ENCODE measurements around the gene TAF12. TPM values are rescaled to one million over a fixed set of nuclear protein-coding genes. Genes with fewer than 3 reads are reported as not detected.
"Not testable (repeated sequence)": the region's sequence is repeated elsewhere in the genome, so short reads cannot be mapped to it uniquely, and the experiment has no call there.

TAF12 gene
- total RNA-seq, 6 donors from 2014 or later = 10.9 to 24.1 (median 19.6) TPM

DNA sequence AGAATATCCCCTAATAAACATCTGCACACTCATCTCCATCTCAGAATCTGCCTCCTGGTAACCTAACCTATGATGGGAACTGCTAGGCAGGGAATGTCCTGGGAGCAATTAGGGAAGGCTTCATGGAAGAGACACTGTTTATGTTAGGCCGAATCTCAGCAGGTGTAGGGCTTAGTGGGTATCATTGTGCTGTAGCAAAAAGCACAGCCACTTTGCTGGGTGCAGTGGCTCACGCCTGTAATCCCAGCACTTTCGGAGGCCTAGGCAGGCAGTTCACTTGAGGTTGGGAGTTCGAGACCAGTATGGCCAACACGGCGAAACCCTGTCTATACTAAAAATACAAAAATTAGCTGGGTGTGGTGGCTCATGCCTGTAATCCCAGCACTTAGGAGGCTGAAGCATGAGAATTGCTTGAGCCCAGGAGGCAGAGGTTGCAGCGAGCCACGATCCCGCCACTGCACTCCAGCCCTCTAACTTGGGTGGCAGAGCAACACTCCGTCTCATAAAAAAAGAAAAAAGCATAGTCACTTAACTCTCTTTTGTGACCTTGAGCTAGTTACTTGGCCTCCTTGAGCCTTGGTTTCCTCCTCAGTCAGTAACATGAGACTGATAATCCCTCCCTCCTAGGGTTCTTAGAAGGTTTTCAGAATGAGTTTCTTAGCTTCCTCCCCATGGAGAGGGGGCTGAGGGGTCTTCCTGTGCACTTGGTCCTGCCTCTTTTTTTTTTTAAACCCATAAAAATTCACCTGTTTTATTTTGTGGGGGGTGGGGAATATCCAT is 47.3 kb downstream of the TAF12 start:
- WGBS, 2 donors = 97 to 98% methylated on average over 8 to 10 of the region's 10 CpGs
- no peak for ATAC-seq (ENCODE audit: low FRiP score in 2 of 2)

DNA sequence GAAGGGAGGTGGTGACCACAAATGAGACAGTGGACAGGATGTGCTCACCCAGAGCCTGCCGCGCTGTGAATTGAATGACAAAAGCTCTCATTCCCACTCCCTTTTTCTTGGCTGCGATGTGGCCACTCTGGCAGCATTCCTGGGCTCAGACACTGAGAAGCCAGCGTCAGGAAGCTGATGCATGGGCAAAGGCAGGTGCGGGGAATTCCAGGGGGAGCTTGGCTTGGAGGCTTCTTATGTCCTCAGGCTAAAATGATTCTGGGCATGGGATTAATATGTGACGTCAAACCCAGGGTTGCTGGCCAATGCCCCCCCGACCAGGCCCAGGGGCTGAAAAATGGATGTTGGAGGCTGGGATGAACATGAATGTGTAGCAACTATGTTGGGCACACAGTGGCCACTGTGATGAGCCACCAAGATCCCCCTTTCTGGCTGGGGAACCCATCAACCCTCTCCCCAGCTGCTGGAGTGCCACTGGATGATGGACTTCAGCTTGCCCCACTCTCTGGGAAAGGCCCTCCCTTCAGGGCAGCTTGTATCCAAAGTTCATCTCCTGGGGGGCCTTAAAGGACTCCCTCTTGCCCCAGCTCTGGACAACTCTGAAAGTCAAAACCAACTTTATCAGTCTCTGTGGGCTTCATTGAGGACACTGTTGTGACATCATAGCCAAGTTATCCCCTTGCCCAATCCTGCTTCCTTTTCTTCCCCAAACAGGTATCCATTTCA is 48.0 kb downstream of the TAF12 start:
- not testable (repeated sequence) for DNase-seq; H3K27ac ChIP-seq; ATAC-seq (ENCODE audit: low FRiP score in 2 of 2)

More for the DNA sequence above, 47.3 kb downstream of the TAF12 start:
- no peaks in the 10 kb centered on the region for H3K27me3 ChIP-seq
- TF ChIP-seq, protein P1, sequence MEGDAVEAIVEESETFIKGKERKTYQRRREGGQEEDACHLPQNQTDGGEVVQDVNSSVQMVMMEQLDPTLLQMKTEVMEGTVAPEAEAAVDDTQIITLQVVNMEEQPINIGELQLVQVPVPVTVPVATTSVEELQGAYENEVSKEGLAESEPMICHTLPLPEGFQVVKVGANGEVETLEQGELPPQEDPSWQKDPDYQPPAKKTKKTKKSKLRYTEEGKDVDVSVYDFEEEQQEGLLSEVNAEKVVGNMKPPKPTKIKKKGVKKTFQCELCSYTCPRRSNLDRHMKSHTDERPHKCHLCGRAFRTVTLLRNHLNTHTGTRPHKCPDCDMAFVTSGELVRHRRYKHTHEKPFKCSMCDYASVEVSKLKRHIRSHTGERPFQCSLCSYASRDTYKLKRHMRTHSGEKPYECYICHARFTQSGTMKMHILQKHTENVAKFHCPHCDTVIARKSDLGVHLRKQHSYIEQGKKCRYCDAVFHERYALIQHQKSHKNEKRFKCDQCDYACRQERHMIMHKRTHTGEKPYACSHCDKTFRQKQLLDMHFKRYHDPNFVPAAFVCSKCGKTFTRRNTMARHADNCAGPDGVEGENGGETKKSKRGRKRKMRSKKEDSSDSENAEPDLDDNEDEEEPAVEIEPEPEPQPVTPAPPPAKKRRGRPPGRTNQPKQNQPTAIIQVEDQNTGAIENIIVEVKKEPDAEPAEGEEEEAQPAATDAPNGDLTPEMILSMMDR (IDR thresholded peaks at IDR 0.05) = no peak
- TF ChIP-seq POLR2AphosphoS5 (IDR thresholded peaks at IDR 0.05) (no peak), EP300 (IDR thresholded peaks at IDR 0.05) (no peak), POLR2A (IDR thresholded peaks at IDR 0.05) (no peak)
- no peak overlapping the region for H3K4me3 ChIP-seq
- no peaks in the 10 kb centered on the region for H3K9me3 ChIP-seq
- DNase-seq = no peak
- H3K27ac ChIP-seq = no peak overlapping the region
- peaks cover 0 to 20% (median 13%) of the 10 kb centered on the region in 4 donors for H3K4me1 ChIP-seq
- peaks cover 0 to 4% (median 0%) of the 10 kb centered on the region in 4 donors for H3K36me3 ChIP-seq

DNA sequence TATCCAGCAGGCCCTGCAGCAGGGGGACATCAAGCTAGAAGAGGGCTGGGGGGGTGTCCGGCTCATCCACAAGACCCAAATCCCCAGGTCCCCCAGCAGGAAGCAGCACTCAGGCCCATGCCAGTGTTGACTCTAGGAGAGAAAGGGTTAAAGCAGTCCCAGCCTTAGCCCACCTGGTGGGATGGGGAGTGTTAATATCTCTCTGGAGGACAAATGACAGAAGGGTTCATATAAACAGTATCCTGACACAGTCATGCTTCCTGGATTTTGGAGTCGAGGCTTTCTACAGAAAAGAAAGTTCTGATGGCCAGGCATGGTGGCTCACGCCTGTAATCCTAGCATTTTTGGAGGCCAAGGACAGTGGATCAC is 48.9 kb downstream of the TAF12 start:
- DNase-seq; H3K27ac ChIP-seq; H3K4me3 ChIP-seq; H3K36me3 ChIP-seq; H3K27me3 ChIP-seq; ATAC-seq (ENCODE audit: low FRiP score in 2 of 2); H3K9me3 ChIP-seq: not testable (repeated sequence)
- peaks cover 0 to 20% (median 13%) of the 10 kb centered on the region in 4 donors for H3K4me1 ChIP-seq
- 79 to 91% methylated on average over 2 to 3 of the region's 3 CpGs for WGBS, 2 donors

More for the DNA sequence above, 48.0 kb downstream of the TAF12 start:
- H3K27me3 ChIP-seq, H3K36me3 ChIP-seq, H3K4me3 ChIP-seq, H3K9me3 ChIP-seq: not testable (repeated sequence)
- WGBS, 2 donors = 83 to 84% methylated on average over 5 to 7 of the region's 7 CpGs
- peaks cover 0 to 20% (median 13%) of the 10 kb centered on the region in 4 donors for H3K4me1 ChIP-seq

DNA sequence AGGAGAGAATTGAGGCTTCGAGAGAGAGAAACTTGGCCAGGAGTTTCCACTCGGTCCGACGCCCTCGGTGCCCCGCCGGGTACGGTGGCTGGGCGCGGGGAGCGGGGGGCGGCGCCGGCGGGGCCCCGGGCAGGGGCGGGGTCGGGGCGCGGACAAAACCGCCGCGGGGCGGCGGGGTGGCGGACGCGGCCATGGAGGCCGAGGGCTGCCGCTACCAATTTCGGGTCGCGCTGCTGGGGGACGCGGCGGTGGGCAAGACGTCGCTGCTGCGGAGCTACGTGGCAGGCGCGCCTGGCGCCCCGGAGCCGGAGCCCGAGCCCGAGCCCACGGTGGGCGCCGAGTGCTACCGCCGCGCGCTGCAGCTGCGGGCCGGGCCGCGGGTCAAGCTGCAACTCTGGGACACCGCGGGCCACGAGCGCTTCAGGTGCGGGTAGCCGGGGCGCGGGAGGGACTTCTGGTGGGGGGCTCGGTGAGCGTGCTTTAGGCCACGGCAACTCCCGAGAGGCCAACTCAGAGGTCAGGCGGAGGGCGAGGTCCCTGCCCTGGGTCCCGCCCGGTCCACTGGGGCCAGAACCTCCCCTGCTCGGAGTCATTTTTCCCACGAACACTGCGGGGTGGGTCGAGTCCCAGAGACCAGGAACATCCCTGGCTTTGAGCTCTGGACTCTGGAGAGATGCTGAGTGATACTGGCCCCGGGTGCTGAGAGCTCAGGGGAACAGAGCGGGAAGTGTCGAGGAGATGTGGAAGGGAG is 50.4 kb downstream of the TAF12 start:
- no peaks in the 10 kb centered on the region for H3K9me3 ChIP-seq
- H3K4me3 ChIP-seq = peak overlapping the region; percentile 37 to 70 (median 66)
- H3K4me1 ChIP-seq = peaks cover 0 to 20% (median 13%) of the 10 kb centered on the region in 4 donors
- DNase-seq (peak; percentile 24 to 90), ATAC-seq (ENCODE audit: low FRiP score in 2 of 2) (peak in 1 of 2 donors; percentile 90)
- TF ChIP-seq, protein P1 (IDR thresholded peaks at IDR 0.05) = no peak
- TF ChIP-seq POLR2AphosphoS5 (IDR thresholded peaks at IDR 0.05) (no peak), POLR2A (IDR thresholded peaks at IDR 0.05) (peak in 1 of 4 donors; percentile 61)
- 8 to 30% methylated on average over 5 to 46 of the region's 81 CpGs for WGBS, 2 donors
- peak overlapping the region in 3 of 4 donors; percentile 30 to 63 (median 42) for H3K27ac ChIP-seq
- no peaks in the 10 kb centered on the region for H3K27me3 ChIP-seq
- H3K36me3 ChIP-seq = no peaks in the 10 kb centered on the region

DNA sequence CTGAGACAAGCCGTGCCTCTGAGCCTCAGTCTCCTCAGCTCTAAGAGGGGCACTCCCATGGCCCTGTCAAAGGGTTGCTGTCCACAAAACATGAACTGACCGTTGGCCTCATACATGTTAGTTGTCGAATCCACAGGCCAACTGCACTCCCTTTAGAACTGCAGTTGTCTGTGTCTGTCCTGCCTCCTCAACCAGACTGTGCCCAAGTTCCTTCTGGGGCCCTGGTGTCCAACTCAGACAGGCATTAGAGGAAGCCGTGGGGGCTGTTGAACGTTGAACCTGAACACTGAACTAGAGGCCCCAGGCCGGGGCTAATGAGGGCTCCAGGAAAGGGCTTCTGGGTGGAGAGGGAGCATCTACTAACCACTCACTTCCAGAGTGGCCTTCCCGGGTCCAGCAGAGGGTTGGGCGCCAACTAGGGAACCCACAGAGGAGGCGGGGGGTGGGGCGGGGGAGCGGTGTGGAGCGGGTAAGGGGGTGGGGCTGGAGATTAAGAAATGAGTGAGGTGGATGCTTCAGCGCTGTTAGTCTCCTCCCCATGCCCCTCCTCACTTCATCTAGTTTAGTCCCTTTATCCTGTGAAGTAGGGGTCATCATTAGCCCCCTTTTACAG is 51.1 kb downstream of the TAF12 start, which contains the start of gene RAB42:
RAB42 (plus strand) TSS at position 558 of the 613 bp plus-strand sequence. CDS start 247 bp downstream, outside the sequence.
- 26 to 30% methylated on average over 9 to 13 of the region's 13 CpGs for WGBS, 2 donors
- Histone ChIP-seq H3K9me3 (no peaks in the 10 kb centered on the region), H3K4me3 (peak within 1 kb of the TSS; percentile 37 to 70 (median 66)), H3K27ac (peak within 1 kb of the TSS in 3 of 4 donors; percentile 30 to 63 (median 42)), H3K27me3 (no peaks in the 10 kb centered on the region), H3K36me3 (no peaks in the 10 kb centered on the region), H3K4me1 (peaks cover 0 to 20% (median 13%) of the 10 kb centered on the region in 4 donors)
- ATAC-seq (ENCODE audit: low FRiP score in 2 of 2) (peak; percentile 69 to 83), DNase-seq (peak in 1 of 2 donors; percentile 63)
- TF ChIP-seq POLR2AphosphoS5 (IDR thresholded peaks at IDR 0.05) (no peak), POLR2A (IDR thresholded peaks at IDR 0.05) (peak in 1 of 4 donors; percentile 13), EP300 (IDR thresholded peaks at IDR 0.05) (no peak)
- TF ChIP-seq, protein P1 (IDR thresholded peaks at IDR 0.05) = no peak

DNA sequence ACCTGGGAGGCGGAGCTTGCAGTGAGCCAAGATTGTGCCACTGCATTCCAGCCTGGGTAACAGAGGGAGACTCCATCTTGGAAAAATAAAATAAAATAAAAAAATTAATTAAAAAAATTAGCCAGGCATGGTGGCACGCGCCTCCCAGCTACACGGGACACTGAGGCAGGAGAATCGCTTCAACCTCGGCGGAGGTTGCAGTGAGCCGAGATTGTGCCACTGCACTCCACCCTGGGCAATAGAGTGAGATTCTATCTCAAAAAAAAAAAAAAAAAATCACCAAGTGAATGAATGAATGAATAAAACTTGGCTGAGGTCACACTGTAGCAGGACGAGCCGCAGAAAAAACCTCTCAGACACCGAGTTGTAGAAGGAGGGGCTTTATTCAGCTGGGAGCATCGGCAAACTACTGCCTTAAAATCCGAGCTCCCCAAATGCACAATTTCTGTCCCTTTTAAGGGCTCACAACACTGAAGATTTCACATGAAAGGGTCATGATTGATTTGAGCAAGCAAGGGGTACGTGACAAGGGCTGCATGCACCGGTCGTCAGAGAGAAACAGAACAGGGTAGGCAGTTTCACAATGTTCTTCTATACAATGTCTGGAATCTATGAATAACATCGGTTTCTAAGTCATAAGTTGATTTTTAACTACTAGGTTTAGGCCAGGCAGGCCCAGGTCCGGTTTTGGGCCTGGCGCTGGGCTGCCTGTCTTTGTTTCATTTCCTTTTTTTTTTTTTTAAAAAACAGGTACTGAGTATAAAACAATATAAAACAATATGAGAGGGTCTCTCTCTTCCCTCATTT is 56.1 kb downstream of the TAF12 start:
- H3K4me1 ChIP-seq = peaks cover 0 to 14% (median 11%) of the 10 kb centered on the region in 4 donors
- H3K27me3 ChIP-seq; H3K9me3 ChIP-seq; DNase-seq; H3K36me3 ChIP-seq; H3K27ac ChIP-seq; ATAC-seq (ENCODE audit: low FRiP score in 2 of 2); H3K4me3 ChIP-seq: not testable (repeated sequence)
- 90 to 91% methylated on average over 19 of the region's 19 CpGs for WGBS, 2 donors
